Ureter (tissue), 1 donor: Measurements from ENCODE around the gene MARCHF10. TPM values are rescaled to one million over a fixed set of nuclear protein-coding genes. Genes with fewer than 3 reads are reported as not detected.

Experiments used
- DNase-seq: peaks from one replicate; pipeline ENCODE4 v3.0.0-alpha.2; 2020; ENCODE audit warnings: low spot score
- total RNA-seq: library from RNA; stranded (reverse); gene quantifications from one replicate; pipeline ENCODE4 v1.2.4, GENCODE V29; 2023
- donor health status: DM: yes; HTN: yes; CAD: no.

The MARCHF10 gene
- total RNA-seq, 1 donor from 2014 or later: 0.60 TPM

DNA sequence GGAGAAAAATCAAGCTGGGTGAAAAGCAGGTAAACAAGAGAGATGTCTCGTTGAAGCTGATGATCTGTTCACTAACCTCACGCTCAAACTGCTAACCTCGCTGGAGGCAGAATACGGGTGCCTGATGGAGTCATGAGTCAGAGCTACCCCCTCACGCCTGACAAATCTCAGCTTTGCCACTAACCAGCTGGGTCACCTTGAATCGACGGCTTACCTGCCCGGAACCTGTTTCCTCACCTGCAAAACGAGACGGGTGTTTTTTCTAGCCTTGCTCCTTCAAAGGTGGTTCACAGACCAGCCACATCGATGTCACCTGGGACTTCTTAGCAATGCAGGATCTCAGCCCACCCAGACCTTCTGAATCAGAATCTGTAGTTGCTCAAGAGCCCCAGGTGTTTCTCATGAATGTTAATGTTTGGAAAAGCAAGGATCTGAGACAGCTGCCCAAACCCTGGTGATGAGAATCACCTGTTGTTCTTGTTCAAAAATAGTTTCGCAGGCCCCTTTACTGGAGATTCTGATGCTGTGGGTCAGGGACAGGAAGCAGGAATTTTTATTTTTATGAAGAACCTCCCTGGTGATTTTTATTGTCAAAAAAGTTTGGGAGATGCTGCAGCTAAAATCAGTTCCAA is 56.9 kb downstream of the MARCHF10 start:
- DNase-seq: no peak

DNA sequence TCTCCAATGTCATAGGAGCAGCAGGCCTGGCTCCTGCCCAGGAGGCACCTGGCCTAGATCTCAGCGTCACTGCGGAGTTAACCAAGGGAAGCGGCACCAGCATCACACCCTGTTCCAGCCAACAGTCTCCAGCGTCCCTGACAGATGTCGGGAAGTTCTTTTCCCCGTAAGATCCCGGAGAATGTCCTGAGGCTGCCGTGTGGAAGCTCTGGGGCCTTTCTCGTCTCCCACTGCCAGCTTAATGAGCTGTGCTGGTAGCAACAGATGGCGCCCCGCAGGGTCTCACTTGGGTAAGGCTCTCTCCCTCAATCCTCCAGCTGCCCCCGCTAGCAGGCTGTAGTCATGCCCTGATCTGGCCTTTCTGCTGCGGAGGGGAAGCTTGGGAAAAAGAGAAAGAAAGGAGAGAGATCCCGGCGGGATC is 57.5 kb downstream of the MARCHF10 start:
- DNase-seq: no peak

DNA sequence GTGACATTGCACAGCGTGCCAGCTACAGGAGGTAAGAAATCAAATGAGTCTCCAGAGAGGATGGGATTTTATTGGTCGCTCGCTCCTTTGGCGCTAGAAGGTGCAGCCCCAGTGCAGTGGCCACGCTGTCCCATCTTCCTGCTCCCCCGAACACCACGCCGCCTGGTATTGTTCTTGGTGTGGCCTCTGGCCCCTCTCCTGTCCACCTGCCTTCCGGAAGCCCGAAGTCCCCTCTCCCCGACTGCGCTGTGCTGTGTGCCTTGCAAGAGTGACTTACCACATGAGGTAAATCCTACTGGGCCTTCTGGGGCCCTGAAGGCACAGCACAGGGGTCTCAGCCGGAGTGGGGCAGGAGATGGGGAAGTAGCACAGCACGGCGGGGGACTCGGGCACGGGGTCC is 58.2 kb downstream of the MARCHF10 start:
- no peak for DNase-seq

DNA sequence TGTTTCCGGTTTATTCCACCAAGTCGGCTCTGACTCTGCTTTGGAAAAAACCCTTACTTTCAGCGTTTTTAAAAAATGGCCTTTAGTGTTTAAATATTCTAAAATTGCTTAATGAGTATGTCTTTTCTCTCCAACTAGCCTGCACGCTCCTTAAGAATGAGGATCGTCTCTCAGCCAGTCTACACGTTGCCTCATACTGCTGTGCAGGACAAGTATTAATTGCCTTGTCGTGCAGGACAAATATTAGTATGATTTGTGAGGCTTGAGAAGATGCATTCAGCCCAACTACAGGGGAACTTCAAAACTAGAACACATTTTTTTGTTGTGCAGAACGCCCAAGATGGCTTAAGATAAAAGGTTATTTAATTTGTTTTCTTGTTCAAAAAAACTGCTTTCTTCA is 61.2 kb downstream of the MARCHF10 start:
- no peak for DNase-seq

DNA sequence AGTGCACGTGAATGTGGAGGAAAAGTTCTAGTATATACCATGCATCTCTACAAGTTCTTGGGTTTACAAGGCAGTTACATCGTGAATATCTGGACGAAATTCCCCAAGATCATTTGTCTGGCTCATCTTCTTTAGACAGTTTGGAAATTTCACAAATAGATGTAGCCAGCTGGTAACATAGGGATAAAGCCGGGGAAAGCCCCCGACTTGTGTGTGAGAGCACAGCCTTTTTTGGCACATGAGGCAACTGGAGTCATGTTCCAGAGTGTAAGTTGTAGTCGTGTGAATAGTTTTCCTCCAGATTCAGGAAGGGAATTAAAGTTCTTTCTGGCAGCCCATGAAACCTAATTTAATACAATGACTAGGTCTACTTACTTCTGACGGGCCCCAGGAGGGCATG is 62.3 kb downstream of the MARCHF10 start:
- no peak for DNase-seq

DNA sequence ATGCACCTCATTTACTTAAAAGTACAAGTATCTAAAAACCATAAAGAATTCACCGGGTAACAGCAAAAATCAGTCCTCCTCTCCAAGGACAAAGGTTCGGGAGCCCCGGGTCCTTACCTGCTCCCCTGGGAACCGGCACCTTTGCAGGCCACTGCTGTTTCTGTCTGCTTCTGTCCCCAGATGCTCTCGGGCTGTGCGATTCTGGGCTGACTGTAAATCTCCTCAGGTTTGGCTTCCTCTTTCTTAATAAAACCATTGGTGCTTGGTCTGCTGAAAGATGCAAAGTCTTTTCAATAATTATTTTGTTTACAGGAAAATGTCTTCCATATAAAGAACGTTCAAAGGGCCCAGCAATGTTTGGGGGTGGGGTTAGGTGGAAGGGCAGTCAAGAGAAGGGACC is 63.9 kb downstream of the MARCHF10 start:
- DNase-seq: peak; percentile 24

DNA sequence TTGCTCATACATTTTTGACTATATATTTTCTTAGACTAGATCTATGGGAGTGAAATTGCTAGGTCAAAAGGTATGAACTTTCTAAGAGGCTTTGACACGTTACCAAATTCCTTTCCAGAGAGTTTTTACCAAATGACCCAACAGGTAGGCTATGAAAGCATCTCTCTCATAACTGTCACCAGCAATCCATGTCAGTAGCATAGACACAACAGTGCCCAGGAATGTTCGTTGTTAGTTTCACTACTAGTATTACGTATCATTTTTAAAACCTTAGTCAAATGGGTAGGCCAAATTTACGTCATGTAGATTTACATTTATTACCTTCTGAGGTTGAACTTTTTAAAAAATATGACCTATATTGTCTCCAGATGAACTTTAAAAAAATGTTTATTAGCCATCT is 66.8 kb downstream of the MARCHF10 start:
- no peak for DNase-seq

DNA sequence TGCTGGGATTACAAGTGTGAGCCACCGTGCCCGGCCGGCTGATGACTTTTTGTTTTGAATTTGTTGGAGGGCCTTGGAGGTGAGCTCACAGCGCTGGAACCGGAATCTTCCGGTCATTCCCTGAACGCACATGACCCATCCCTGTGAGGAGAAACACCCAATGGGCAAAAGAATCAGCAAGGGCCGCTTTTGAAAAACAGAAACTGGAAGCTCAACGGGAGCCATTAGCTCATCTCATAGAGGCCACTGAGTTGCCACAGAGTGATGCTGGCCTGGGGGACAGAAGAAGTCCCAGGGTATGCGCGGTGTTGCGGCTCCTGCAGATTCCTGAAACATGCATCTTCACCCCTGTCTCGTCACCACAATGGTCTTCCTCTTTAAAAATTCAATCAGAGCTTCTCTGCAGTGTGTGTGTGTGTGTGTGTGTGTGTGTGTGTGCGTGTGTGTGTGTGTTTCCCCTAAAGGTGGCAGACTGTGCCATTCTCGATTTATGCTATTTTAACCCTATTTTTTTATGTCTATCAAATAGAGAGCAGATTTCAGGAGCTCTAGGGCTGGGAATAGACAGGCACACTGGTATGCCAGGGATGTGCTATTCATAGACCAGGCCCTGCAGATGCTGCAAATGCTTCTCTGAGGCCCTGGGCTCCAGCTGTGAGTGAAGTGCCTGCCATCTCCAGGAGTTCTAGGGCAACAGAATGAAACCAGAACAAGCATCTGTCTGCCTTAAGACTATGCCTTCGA is 68.3 kb downstream of the MARCHF10 start:
- no peak for DNase-seq

DNA sequence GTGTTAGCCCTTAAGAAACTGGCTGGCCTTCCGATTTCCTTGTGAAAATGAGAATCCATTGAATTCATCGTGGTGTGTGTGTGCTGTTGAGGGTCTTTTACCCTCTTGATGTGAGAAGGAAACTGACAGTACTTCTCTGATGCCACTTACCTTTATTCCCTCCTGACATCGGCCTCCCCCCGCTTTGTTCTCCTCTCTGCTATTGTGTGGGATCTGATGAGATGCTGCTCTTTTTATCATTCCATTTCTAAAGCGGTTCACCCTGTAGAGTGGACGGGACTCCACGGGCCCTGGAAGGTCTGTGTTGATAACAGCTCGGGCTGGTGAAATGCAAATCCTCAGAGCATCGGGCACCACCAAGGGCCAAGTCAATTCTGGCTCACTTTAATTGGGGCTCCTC is 69.8 kb downstream of the MARCHF10 start:
- DNase-seq: no peak

DNA sequence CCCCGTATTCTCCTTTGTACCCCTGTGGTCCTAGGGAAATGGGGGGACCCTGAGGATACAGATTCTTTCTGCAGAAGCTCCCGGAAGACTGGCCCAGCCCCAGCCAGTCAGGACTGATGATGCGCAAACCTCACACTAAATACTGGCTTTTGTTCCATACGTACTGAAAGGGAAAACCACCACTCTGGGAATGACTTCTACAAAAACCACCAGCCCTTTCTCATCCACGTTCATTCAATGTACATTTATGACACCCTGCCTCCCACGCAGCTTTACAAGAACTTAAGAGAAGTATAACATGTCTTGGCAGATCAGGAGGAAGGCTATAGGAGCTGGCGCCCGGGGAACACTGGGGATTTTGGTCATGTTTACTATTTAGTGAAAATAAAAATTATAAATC is 70.6 kb downstream of the MARCHF10 start:
- no peak for DNase-seq

DNA sequence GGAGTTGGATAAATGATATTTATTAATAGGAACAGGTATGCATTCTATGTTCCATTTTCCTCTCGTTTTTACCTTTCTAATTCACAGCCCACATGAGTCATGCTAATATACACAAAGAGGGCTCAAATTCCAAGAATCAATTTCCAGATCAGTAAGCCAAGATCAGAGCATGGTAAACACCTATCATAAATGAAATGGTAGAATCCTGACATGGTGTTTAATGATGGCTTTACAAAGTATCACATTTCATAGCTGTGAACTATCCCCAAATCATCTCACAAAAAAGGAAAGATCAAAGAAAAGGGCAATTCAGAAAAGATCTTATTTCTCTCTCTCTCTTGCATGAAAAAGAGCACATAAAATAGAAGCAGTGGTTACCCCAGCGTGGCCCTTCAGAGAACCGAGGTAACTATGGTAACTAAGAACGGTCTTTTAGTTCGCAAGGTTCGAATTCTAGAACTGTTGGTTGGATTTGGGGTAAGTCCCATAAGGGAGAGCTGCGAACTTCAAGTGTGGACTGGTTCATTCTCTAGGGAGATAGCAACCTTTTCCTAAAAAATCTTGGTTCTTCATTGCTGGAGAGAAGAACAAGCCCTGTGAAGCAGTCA is 73.0 kb downstream of the MARCHF10 start:
- DNase-seq: no peak

DNA sequence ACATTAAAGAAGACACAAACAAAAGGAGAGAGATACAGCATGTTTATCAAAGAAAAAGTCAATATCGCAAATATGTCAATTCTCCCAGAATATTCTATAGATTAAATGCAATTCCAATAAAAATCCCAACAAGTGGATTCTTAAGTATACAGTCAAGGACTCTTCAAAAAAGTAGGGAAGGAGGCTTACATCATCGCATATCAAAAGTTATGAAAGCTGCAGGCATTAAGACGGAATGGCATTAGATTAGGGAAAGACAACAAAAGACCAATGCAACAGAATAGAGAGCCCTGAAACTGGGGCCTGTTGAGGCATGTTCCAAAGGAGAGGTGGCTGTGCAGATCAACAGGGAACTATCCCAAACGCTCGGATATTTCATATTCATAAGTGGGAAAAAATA is 76.0 kb downstream of the MARCHF10 start:
- DNase-seq: no peak

DNA sequence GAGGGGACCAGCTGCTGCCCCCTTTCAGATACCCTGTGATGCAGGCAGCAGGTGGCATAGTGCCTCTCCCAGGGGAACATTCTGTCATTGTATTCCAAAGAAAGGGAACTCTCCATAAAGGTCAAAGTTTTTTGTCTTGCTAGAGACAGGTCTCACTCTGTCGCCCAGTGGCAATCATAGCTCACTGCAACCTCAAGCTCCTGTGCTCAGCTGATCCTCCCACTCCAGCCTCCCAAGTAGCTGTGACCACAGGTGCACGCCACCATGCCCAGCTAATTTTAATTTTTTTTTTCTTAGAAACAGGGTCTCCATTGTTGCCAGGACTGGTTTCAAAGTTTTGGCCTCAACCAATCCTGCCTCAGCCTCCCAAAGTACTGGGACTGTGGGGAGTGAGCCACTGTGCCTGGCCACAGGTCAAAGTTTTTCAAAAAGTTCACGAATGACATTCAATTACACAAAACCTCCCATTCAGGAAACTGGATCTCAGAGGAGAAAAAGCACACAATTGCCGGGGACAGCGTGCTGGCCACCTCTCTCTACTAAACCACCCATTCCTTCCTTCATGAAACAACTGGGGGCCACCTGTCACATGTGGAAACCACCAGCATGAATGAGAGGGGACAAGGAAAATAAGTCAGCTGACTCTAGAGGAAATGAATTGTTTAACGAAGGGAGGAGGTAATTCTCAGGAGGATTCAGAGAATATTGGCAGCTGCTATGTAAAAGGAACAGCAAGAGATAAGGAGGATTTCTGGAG is 80.0 kb downstream of the MARCHF10 start:
- DNase-seq: no peak

DNA sequence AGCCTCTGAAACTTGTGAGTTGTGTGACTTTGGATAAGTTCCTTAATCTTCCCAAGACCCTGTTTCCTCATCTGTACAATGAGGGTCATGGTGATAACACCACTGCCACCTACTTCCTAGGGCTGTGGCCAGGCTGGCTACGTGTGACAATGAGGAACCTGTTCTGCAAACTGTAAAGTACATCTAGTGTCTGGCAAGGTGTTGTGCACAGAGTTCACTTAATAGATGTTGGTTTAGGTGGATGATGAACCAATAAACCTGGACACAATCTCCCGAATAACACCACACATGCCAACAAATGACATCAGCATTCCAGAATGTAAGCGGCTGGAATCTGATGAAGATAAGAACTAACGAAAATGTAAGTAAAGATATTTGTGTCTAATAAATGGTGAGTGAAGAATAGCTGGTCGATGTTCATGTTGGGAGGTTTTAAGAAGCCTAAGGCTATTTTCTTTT is 82.3 kb downstream of the MARCHF10 start:
- DNase-seq: no peak

DNA sequence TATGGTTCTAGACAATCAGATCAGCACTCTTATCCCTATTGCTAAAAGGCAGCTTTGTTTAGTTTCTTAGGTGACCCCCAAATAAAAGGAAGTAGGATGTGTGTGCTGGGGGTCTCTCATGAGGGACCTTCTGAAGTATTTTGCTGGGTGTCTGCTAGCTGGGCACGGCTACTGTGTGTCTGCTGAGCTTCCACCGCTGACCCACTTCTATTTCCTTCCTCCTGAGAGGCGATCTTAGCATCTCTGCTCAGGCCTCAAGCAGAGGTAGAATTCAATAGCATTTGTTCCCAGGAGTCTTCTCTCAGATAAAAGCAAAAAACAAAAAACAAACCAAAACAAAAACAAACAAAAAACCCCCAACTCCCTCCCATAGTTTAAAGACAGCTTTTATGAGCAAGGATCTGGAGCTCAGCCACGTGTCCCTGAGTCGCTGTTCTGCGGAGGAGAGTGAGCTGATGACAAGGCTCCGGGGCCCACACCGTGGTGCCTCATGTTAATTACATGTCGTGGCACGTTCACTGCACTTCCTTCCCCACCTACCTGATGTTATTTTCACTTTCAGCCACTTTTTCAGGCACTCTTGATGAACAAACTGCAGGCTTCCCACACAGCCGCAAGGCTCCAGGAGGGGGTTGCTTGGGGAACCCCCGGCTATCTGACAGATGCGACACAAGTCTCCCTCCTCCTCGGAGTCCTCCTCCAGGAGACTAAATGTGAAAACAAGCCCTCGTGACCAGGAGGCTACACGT is 83.5 kb downstream of the MARCHF10 start:
- peak; percentile 59 for DNase-seq

DNA sequence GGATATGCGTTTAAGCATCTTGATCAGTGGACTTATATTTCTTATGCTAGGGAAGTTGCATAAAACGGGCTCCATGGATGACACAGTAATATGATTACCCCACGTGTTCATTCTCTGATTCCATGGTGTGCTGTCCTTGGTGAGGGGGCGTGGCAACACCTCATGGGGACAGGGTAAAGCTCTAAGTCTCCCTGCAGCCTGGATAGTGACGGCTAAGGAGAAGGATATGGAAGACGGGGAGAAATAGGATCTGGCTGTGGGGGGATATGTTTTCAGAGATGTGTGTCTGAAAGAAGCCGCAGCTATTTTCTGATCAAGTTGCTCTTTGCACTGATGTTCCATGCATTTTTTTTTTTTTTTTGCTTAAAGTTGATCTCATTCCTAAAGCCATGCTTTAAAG is 84.3 kb downstream of the MARCHF10 start:
- no peak for DNase-seq

DNA sequence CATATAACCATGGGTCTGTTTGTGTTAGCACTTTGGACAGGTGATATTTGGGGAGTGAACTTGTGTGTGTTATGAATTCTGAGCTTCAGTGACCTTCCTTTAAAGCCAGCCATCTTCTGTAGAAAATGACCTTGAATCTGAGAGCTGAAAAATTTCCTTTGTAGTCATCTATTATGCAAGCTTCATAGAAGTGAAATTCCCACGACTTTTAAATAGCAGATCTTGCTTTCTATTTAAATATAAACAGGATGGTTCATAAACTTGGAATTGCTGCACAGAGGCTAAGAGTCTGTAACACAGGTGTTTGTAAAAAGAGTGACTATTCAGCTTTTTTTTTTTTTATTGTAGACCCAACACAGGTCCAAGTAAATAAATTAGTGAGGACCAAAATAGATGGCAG is 85.5 kb downstream of the MARCHF10 start:
- no peak for DNase-seq

DNA sequence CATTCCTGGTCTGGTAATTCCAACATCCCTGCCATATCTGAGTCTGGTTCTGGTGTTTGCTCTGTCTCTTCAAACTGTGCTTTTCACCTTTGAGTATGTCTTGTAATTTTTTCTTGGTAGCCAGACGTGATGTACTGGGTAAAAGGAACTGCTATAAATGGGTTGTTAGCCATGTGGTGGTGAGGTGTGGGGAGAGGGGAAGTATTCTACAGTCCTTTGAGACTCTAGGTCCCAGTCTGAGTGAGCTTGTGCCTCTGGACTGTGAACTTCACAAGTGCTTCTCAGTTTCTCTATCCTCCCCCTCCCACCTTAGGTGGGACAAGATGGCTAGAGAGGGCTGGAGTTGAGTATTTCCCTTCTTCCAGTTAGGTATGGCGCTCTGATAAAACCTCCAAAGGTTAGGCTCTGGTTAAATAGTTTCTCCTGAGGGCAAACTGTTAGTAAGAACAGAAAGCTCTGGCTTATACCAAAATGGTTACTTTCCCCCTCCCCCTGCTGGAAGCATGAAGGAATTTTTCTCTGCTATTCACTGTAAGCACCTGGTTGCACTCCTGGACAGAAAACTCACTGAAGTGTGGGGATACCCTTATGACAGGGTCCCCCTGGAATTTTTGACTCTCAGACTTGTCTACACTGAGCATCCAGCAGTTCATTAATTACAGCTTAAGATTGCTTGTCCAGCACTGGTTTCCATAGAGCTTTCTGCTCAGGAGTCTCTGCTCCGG is 87.8 kb downstream of the MARCHF10 start:
- no peak for DNase-seq

DNA sequence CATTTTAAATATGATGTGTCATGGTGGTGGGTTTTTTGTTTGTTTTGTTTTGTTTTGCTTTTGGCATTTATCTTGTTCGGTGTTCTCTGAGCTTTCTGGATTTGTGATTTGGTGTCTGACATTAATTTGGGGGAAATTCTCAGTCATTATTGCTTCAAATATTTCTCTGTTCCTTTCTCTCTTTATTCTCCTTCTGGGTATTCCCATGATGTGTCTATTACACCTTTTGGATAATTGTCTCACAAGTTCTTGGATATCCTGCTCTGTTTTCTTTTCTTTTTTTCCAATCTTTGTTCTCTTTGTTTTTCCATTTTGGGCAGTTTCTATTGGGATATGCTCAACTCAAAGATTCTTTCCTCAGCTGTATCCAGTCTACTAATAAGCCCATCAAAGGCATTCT is 88.5 kb downstream of the MARCHF10 start:
- no peak for DNase-seq

DNA sequence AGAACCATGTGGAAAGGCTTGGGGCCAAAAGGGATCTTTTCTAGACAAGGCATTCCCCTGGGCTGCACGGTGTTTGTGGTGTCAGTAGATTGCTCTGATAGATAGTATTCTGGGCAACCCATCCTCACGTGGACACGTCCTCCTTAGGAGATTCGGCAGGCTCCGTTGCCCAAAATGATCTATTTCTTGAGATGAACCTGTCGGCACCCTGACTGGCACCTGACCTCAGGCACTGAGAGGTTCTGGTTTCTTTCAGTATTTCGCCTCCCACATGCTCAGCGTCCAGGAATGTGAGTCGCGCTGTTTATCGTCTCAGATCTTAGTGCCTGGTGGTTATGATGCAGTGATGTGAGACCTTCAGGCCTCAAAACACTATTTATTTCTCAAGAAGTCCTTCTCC is 89.7 kb downstream of the MARCHF10 start:
- no peak for DNase-seq

DNA sequence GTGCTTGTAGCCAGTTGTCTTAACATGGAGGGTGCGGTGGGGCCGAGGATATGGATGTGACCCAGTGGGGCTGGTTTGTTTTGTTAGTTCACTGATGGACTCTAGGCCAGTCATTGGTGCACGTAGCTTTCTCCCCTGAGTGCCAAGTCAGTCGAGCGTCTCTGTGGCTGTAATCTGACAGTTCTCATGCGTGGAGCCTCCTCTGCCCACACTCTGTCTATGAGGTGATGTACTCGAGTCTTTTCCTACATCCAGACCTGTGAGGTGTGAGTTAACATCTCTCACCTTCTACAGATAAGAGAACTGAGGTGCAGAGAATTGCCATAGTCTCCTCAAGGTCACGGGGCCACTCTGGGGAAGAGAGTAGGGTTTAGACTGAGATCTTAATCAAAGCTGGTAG is 90.2 kb downstream of the MARCHF10 start:
- DNase-seq: no peak
